NCI-H526 treated with DMSO at 0.1 percent for 48 hours (cell line): ENCODE measurements around the gene KRTAP10-1.

Experiments
- DNase-seq: peaks from one replicate; lab custom pipeline; 2025; lab: John Stamatoyannopoulos, UW

KRTAP10-1 gene

DNA sequence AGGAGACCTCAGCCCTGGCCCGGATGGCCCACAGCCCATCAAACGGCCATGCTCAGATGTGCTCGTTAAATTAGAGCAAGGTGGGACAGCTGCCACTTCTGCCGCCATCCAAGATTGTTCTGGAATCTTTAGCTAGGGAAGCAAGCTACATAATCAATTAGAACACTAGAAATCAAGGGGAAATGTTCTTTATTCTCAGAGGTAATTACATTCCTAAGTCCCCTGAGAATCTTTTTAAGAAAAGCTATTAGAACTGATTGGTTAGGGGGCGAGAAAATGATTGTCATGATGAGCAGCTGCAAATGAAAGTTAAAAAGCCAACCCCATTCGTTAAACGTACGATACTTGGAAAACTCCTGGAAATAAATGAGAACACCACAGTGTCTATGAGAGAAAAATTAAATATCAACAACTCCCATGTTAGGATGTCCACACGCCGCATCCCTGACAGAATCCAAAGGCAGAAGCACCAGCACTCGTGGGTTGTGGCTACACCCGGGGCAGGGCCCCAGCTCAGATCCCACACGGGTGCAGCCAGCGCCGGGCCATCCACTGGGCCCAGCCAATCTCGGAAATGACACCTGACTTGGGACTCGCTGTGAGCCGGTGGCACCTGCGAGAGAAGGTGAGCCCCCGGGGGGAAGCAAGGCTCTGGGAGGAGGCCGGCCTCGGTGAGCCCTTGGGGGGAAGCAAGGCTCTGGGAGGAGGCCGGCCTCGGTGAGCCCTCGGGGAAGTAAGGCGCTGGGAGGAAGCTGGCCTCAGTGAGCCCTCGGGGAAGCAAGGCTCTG, 37.6 kb downstream of the KRTAP10-1 start:
- DNase-seq, result no peak

GRCh38 chr21:44500111-44500510, 39.9 kb downstream of the KRTAP10-1 start:
- DNase-seq, result no peak

GRCh38 chr21:44499631-44500030, 40.4 kb downstream of the KRTAP10-1 start:
- DNase-seq, result no peak

DNA sequence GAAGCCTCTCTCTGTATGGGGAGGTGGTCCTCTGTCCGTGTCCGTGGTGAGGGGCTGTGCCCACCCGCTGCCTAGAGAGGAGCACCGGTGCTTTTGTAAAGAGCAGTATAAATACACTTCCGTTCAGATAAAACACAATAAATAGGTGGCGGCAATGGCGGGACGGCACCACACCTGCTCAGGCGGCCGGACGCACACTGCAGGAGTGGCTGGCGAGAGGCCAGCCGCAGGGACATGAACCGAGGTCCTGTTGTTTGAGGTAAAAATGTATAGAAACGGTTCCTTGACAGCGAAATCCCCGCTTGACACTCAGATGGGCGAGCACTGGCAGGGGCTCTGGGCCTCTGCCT, 40.8 kb downstream of the KRTAP10-1 start:
- DNase-seq, result no peak

DNA sequence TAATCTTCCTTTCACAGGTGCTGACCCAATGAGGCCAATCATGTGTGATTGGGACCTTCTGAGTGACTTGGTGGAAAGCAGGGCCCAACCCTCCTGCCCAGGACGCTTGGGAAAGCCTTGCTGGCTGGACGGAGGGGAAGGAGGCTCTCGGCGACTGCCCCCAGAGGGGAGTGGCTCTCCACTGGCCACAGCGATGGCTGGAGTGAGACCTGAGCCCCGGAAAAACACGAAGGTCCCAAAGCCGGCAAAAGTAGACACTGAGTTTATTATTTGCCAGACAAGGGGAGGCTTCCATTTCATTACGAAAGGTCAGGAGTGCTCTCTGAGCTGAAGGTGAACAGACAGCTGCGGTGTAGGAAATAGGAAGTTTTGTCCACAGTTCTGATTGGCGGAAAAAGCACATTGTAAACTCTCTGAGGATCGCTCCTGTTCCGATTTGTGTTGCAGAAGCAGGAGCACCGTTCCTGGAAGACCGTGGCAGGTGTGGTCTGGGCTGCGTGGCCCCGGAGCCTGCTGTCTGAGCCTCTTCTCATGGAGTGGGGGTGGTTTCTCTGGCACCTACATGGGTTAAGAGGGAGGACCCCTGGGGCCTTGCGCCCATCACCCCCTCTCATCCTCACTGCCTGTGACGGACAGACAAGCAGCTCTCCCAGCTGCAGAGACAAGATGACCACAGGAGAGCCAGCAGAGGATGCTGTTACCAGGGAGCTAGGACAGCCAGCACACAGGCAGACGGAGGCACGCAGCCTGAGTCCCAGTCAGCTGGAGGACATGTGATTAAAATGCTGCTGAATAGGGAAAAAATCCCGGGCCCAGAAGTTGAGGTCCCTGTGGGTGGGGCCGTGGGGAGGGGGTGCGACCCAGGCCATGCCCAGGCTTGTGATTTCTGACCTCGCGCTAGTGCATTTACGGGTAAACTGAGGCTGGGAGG, 41.5 kb downstream of the KRTAP10-1 start:
- DNase-seq, result no peak

DNA sequence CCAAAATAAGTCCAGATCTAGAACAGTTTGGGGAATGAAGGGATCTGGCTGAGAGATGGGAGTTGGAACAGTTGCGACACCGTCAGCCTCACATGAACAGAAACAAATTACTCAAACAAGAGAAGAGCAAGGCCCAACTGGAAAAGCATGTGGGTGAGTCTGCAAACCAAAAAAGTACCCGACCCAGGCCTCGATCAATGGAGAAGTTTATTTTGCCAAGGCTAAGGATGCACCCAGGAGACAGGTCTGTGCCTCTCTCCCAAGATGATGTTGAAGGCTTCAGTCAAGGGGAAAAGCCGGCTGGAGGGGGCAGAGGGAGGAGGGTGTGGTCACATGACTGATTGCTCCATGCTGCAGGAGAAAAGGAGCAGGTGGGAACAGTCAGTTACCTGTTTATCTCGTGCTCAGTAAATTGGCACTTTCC, 42.3 kb downstream of the KRTAP10-1 start:
- no peak for DNase-seq

GRCh38 chr21:44496564-44497550, 43.1 kb downstream of the KRTAP10-1 start:
- DNase-seq, result no peak

GRCh38 chr21:44495611-44496563, 44.1 kb downstream of the KRTAP10-1 start:
- peak; percentile 70 for DNase-seq

- no peak for DNase-seq
These were observed 45.0 kb downstream of the KRTAP10-1 start for GRCh38 chr21:44494956-44495355.

DNA sequence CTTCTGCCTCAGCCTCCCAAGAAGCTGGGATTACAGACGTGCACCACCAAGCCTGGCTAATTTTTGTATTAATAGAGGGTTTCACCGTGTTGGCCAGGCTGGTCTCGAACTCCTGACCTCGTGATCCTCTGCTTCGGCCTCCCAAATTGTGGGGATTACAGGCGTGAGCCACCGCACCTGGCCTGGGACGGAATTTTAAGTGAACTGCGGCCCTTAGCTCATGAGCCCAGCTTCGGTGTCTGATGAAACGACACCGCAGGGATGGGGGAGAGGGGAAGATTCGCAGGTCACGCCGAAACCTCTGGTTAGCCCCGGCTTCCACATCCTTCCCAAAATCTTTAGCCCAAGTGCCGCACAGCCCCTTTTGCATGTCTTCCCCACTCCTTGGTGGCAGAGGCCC, 45.6 kb downstream of the KRTAP10-1 start:
- DNase-seq, result no peak

GRCh38 chr21:44492567-44493385, 47.2 kb downstream of the KRTAP10-1 start:
- no peak for DNase-seq

- no peak for DNase-seq
These were observed 49.2 kb downstream of the KRTAP10-1 start for GRCh38 chr21:44490816-44491215.

- no peak for DNase-seq
These were observed 49.6 kb downstream of the KRTAP10-1 start for GRCh38 chr21:44490405-44490804.

DNA sequence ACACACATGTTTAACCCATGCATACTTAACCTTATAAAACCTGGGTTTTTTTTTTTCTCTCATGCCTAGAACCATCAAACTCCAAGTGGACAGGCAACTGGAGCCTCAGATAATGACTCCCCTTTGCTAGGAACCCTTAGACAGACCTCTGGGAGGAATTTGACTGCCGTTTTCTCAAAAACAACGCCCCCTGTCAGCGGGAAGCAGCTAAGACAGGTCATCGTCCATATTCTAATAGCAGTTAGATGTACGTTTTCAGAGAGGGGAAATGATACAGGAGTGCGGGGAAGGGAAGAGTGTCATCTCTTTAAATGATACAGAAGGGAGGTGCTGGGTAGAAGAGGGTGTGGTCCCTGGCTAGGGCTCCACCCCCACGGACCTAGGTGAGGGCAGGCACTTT, 50.0 kb downstream of the KRTAP10-1 start:
- DNase-seq, result no peak
